Ureter (tissue), 1 donor: ENCODE measurements around the gene IL11. TPM values are rescaled to one million over a fixed set of nuclear protein-coding genes. Genes with fewer than 3 reads are reported as not detected.
"Not testable (repeated sequence)": the region's sequence is repeated elsewhere in the genome, so short reads cannot be mapped to it uniquely, and the experiment has no call there.

ENCODE experiments used
- DNase-seq: peaks from one replicate; pipeline ENCODE4 v3.0.0-alpha.2; 2020; ENCODE audit warnings: low spot score
- total RNA-seq: library from RNA; stranded (reverse); gene quantifications from one replicate; pipeline ENCODE4 v1.2.4, GENCODE V29; 2023
- donor health status: DM: yes; HTN: yes; CAD: no.

Gene IL11
- total RNA-seq, 1 donor from 2014 or later, result not detected

DNA sequence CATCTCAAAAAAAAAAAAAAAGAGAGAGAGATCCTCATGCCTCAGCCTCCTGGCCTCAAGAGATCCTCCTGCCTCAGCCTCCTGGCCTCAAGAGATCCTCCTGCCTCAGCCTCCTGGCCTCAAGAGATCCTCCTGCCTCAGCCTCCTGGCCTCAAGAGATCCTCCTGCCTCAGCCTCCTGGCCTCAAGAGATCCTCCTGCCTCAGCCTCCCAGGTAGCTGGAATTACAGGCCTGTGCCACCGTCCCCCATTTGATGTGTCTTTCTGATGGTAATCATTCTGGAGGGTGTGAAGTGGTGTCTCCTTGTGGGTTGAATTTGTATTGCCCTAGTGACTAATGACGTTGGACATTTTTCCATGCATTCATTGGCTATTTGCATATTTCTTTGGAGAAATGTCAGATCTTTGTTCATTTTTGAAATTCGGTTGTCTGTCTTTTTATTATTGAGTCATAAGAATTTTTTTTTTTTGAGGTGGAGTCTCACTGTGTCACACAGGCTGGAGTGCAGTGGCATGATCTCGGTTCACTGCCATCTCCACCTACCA, 41.4 kb downstream of the IL11 start:
- DNase-seq, result not testable (repeated sequence)

DNA sequence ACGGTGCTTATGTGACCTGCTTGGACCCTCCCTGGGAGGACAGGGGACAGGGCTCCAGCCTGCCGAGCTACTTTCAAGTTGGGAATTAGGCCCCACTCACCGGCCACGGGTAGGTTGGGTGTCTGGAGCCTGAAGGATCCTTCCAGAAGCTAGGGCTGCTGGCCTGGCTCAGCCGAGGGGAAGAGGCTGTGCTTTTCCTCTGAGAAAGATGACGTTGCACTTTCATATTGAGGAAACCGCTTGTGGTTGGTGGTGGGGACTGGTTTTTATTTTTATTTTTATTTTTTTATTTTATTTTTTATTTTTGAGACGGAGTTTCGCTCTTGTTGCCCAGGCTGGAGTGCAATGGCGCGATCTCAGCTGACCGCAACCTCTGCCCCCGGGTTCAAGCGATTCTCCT, 45.1 kb downstream of the IL11 start, which contains the start of gene TMEM150B:
Gene TMEM150B (minus strand): TSS at position 170 of the 400 bp plus-strand sequence. CDS start 4,305 bp downstream, outside the sequence.
- DNase-seq, result no peak

DNA sequence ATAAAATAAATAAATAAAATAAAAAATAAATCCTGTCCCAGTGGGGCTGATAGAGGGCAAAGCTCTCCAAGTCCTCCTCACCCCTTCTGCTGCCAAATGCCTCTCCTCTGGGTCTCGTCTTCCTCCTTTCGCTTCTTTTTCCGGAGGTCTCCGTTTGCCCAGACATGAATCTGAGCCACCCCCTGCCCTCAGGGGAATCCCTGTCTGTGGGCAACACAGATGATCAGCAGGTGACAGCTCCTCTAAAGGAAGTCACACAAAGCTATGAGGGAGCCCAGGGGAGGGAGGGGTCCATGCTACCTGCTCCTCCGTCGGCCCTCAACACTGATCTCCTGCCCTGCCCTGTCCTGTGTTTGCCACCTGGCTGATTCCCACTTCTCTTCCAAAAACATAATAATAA, 45.6 kb downstream of the IL11 start:
- no peak for DNase-seq

DNA sequence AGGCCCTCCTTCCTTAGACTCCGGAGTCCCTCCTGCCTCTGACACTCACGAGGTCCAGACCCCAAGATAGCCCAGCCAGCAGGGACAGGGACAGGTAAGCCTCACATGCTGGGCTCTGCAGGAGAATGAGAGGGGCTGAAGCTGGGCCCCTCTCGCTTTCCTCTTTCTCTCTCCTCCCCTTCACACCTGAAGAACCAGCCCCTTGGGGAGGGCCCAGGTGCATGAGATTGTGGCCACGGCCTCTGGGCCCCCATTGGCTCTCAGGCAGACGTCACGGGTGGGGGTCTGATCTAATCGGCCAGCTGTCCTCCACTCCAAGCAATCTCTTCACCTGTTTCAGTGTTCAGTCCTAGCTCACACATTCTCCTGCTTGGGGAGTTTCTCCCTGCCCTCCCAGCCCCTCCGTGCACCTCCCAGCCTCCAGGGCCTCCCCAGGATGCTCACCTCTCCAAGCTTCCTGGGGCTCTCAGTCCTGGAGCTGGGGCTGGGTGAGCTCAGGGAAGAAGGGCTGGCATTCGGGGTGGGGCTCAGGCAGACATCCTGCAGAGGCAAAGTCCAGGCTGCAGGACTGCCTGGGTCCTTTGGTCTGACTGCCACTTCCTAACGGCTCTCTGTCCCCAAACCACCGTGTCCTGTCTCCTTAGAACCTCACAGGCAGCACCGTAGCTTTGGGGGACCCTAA, 47.9 kb downstream of the IL11 start:
- DNase-seq, result no peak

DNA sequence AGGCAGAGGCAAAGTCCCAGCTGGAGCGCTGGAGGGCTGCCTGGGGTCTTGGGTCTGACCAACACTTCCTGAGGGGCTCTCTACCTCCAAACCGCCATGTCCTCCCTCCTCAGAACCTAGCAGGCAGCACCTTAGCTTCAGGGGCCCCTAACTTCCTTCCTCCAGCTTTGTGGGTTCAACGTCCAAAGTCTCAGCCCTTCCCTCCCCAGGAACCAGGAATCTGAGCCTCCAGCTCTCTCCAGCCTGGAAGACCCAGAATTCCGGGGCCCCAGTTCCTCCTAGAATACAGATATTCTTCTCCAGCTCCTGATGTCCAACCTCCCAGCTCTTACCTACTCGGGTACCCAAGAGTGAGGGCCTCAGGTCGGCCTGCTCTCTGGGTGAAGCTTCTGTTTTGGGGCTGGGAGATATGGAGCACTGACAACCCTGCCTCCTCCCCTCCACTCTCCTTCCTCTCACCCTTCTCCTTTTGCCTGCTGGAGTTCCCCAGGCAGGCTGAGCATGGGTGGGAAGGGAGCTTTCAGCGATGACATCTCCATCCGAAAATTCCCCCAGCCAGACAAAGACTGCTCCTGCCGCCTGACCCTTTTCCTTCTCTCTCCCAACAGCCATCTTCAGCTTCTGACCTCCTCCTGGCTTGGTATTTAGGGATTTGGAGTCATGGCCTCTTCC, 48.7 kb downstream of the IL11 start:
- no peak for DNase-seq

DNA sequence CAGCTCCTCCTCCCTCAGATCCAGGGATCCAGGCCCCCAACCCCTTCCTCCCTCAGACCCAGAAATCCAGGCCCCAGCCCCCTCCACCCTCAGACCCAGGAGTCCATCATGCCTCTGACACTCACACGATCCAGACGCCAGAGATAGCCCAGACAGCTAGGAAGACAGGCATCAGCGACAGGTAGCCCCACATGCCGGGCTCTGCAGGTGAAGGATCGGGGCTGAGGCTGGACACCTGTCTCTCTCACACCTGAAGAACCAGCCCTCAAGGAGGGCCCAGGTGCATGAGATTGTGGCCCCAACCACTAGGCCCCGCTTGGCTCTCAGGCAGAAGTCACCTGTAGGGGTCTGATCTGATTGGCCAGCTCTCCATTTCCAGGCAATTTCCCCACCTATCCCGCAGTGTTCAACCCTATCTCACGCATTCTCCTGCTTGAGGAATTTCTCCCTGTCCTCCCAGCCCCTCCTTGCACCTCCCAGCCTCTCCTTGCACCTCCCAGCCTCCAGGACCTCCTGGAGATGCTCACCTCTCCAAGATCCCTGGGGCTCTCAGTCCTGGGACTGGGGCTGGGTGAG, 49.3 kb downstream of the IL11 start:
- no peak for DNase-seq

DNA sequence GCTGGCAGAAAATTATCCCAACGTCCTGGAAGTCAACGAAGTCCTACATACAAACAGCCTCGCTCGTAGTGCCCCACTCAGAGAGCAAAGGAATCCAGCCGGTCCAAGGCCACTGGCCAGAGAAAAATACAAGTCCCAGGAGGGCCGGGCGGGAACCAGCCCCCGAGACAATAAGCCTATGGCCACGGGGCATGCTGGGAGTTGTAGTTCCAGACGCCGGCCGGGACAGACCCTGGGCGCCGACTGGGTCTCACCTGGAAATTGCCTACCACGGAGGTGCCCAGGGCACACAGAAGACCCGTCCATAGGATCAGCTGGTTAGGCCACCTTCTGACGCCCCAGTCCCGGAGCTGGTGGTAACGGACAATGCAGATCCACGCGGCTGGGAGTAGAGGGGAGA, 50.5 kb downstream of the IL11 start:
- no peak for DNase-seq

DNA sequence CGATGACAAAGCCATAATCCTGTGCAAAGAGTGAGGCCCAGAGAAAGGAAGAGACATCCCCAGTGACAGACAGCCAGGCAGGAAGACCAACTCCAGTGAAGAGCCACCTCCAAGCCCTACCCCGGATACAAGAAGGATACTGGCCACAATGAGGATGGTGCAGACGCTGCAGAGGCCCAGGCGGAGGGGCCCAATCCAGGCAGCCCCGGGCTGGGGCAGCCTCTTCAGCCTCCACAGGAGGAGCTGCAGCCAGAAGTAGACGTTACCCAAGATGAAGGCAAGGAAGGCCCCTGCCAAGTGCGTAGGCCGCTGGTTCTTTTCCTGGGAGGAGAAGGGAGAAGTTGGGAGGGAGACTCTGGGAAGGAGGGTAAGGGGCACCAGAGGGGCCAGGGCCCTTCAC, 53.6 kb downstream of the IL11 start:
- no peak for DNase-seq

DNA sequence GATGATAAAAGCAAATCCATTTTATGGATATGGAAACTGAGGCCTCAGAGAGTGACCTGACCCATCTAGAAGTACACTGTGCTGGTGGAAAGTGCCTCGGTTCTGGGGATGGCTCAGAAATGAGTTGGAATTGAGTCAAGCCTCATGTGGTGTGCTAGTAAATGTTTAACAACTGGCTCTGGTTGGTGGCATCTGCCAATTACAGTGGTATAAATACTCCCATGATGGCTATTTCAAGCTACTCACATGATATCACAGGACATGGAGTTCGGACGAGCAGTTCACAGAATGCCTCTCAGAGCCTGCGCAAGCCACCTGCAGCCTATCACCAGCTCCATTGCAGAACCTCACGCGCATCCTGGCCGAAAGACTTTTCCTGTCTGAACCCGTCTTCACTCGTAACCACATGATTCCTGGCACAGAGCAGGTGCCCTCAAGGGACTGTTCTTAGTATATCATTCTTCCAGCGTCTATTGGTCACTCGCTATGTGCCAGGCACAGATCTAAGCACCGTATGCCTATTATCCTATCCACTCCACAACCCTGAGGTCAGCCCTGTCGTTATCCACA, 54.2 kb downstream of the IL11 start:
- DNase-seq, result no peak

DNA sequence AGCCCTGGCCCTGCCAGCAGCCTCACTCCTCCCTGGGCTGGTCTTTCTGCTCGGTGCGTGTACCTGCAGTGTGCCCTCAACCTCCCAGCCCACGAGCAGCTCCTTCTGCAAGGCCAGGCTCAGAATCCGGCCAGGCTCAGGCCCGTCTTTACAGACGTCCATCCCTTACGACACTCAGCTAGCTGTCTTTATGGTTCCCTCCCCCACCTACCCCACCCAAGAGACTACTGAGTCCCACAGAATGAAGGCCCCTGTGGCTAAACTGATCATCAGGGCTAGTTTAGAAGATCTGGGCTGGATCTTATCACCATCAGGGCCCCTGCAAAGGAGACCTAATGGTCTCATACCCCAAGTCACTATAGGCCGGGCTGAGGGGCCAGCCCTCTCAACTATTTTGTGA, 55.9 kb downstream of the IL11 start:
- DNase-seq, result no peak

Other genes starting within 250 kb of the IL11 start
- 0.89 TPM for gene TNNT1, start 221.3 kb downstream of the IL11 start, total RNA-seq
- not detected for gene TNNI3, start 212.7 kb downstream of the IL11 start, total RNA-seq
- 1.6 TPM for gene DNAAF3, start 203.8 kb downstream of the IL11 start, total RNA-seq
- gene SYT5, start 190.2 kb downstream of the IL11 start, total RNA-seq, result not detected
- gene PTPRH, start 161.0 kb downstream of the IL11 start, total RNA-seq, result 1.3 TPM
- gene TMEM86B, start 141.7 kb downstream of the IL11 start, total RNA-seq, result 6.4 TPM
- gene PPP6R1, start 111.4 kb downstream of the IL11 start, total RNA-seq, result 65.1 TPM
- 31.2 TPM for gene HSPBP1, start 90.4 kb downstream of the IL11 start, total RNA-seq
- 10.6 TPM for gene BRSK1, start 86.5 kb downstream of the IL11 start, total RNA-seq
- gene TMEM150B, start 45.1 kb downstream of the IL11 start, total RNA-seq, result 1.9 TPM
- gene KMT5C, start 30.6 kb downstream of the IL11 start, total RNA-seq, result 12.0 TPM
- gene COX6B2, start 15.7 kb downstream of the IL11 start, total RNA-seq, result 3.7 TPM
- not detected for gene GARIN5B, start 7.2 kb downstream of the IL11 start, total RNA-seq
- not detected for gene TMEM190, start 6.4 kb upstream of the IL11 start, total RNA-seq
- 20.8 TPM for gene TMEM238, start 13.8 kb upstream of the IL11 start, total RNA-seq
- gene RPL28, start 15.5 kb upstream of the IL11 start, total RNA-seq, result 2,509 TPM
- 31.9 TPM for gene UBE2S, start 37.3 kb upstream of the IL11 start, total RNA-seq
- not detected for gene SHISA7, start 72.8 kb upstream of the IL11 start, total RNA-seq
- gene ISOC2, start 91.2 kb upstream of the IL11 start, total RNA-seq, result 48.4 TPM
- not detected for gene C19orf85, start 94.3 kb upstream of the IL11 start, total RNA-seq
- gene ZNF628, start 106.2 kb upstream of the IL11 start, total RNA-seq, result 7.4 TPM
- gene NAT14, start 114.7 kb upstream of the IL11 start, total RNA-seq, result 14.2 TPM
- 15.2 TPM for gene SSC5D, start 118.0 kb upstream of the IL11 start, total RNA-seq
- not detected for gene SBK2, start 166.7 kb upstream of the IL11 start, total RNA-seq
- gene SBK3, start 175.1 kb upstream of the IL11 start, total RNA-seq, result 0.39 TPM
- 14.0 TPM for gene ZNF579, start 210.4 kb upstream of the IL11 start, total RNA-seq
- gene FIZ1, start 229.1 kb upstream of the IL11 start, total RNA-seq, result 18.4 TPM
- gene ZNF524, start 229.8 kb upstream of the IL11 start, total RNA-seq, result 13.0 TPM
- gene ZNF865, start 235.2 kb upstream of the IL11 start, total RNA-seq, result 13.6 TPM